KOPT-K1 (cell line): ENCODE results near the gene IMP3.
"Not testable (repeated sequence)": the region's sequence is repeated elsewhere in the genome, so short reads cannot be mapped to it uniquely, and the experiment has no call there.

Experiments used
- H3K27ac ChIP-seq: fragments of 200-600 bp; sonication (generic); 2 replicates; pipeline ENCODE4 v1.5.1; 2016; ENCODE audit warnings: antibody characterized with exemption, mild to moderate bottlenecking, low read depth, low read length; ENCODE audit not compliant: poor library complexity, severe bottlenecking
- H3K36me3 ChIP-seq: fragments of 200-600 bp; sonication (generic); 2 replicates; pipeline ENCODE4 v1.5.1; 2017; ENCODE audit warnings: antibody characterized with exemption, mild to moderate bottlenecking, low read length, moderate library complexity; ENCODE audit not compliant: insufficient read depth
- H3K9me3 ChIP-seq: fragments of 200-600 bp; sonication (generic); 2 replicates; pipeline ENCODE4 v1.5.1; 2017; ENCODE audit warnings: antibody characterized with exemption, low read length, mild to moderate bottlenecking; ENCODE audit not compliant: insufficient read depth, poor library complexity, severe bottlenecking

IMP3 gene

GRCh38 chr15:75639709-75640482 is at the start of gene IMP3:
TSS of gene IMP3 (minus strand) at chr15:75640224. CDS start at chr15:75640168, 56 bp downstream.
- H3K27ac ChIP-seq: peak within 1 kb of the TSS; percentile 91
- peaks cover 20% of the 10 kb centered on the region for H3K36me3 ChIP-seq
- no peaks in the 10 kb centered on the region for H3K9me3 ChIP-seq

GRCh38 chr15:75689429-75689828 is 49.4 kb upstream of the IMP3 start:
- not testable (repeated sequence) for H3K9me3 ChIP-seq, H3K36me3 ChIP-seq, H3K27ac ChIP-seq

- Histone ChIP-seq H3K9me3 (no peaks in the 10 kb centered on the region), H3K36me3 (no peaks in the 10 kb centered on the region), H3K27ac (no peak overlapping the region)
Observed at GRCh38 chr15:75688831-75689230, 48.8 kb upstream of the IMP3 start.

GRCh38 chr15:75688278-75688557 is 48.2 kb upstream of the IMP3 start:
- H3K9me3 ChIP-seq: no peaks in the 10 kb centered on the region
- no peaks in the 10 kb centered on the region for H3K36me3 ChIP-seq
- H3K27ac ChIP-seq: no peak overlapping the region

GRCh38 chr15:75687486-75688277 is 47.7 kb upstream of the IMP3 start:
- Histone ChIP-seq H3K9me3 (no peaks in the 10 kb centered on the region), H3K36me3 (no peaks in the 10 kb centered on the region)

GRCh38 chr15:75686212-75686642 is 46.2 kb upstream of the IMP3 start:
- H3K9me3 ChIP-seq, H3K27ac ChIP-seq, H3K36me3 ChIP-seq: not testable (repeated sequence)

More at GRCh38 chr15:75687486-75688277, 47.7 kb upstream of the IMP3 start:
- H3K27ac ChIP-seq: no peak overlapping the region

- Histone ChIP-seq H3K27ac (no peak overlapping the region), H3K9me3 (no peaks in the 10 kb centered on the region), H3K36me3 (no peaks in the 10 kb centered on the region)
Observed at GRCh38 chr15:75685195-75685594, 45.2 kb upstream of the IMP3 start.

GRCh38 chr15:75684648-75685047 is 44.6 kb upstream of the IMP3 start:
- H3K9me3 ChIP-seq: no peaks in the 10 kb centered on the region
- H3K36me3 ChIP-seq: no peaks in the 10 kb centered on the region
- no peak overlapping the region for H3K27ac ChIP-seq

- H3K27ac ChIP-seq, H3K9me3 ChIP-seq, H3K36me3 ChIP-seq: not testable (repeated sequence)
Observed at GRCh38 chr15:75683646-75684312, 43.8 kb upstream of the IMP3 start.

- Histone ChIP-seq H3K9me3 (no peaks in the 10 kb centered on the region), H3K27ac (no peak overlapping the region), H3K36me3 (no peaks in the 10 kb centered on the region)
Observed at GRCh38 chr15:75682181-75683135, 42.4 kb upstream of the IMP3 start.

GRCh38 chr15:75680007-75680789 is 40.2 kb upstream of the IMP3 start:
- no peaks in the 10 kb centered on the region for H3K9me3 ChIP-seq
- H3K27ac ChIP-seq: no peak overlapping the region
- H3K36me3 ChIP-seq: no peaks in the 10 kb centered on the region

GRCh38 chr15:75678324-75678690 is 38.3 kb upstream of the IMP3 start:
- H3K27ac ChIP-seq, H3K9me3 ChIP-seq, H3K36me3 ChIP-seq: not testable (repeated sequence)

- Histone ChIP-seq H3K27ac (no peak overlapping the region), H3K36me3 (no peaks in the 10 kb centered on the region), H3K9me3 (no peaks in the 10 kb centered on the region)
Observed at GRCh38 chr15:75677465-75678323, 37.7 kb upstream of the IMP3 start.
